Measurements from ENCODE around the gene RRM2.

Gene RRM2

GRCh38 chr2:10122500-10123280 is at the start of gene RRM2:
TSS of gene RRM2 (plus strand) at chr2:10122739. CDS start at chr2:10122799, 60 bp downstream.
- DNase-seq, result peak; percentile 91

GRCh38 chr2:10073706-10074105 is 48.8 kb upstream of the RRM2 start:
- DNase-seq, result no peak

GRCh38 chr2:10075101-10075500 is 47.4 kb upstream of the RRM2 start:
- no peak for DNase-seq

GRCh38 chr2:10075571-10076209 is 46.8 kb upstream of the RRM2 start:
- DNase-seq, result no peak

- DNase-seq, result no peak
Observed at GRCh38 chr2:10076511-10076910, 46.0 kb upstream of the RRM2 start.

GRCh38 chr2:10076988-10077527 is 45.5 kb upstream of the RRM2 start:
- no peak for DNase-seq

- DNase-seq, result no peak
Observed at GRCh38 chr2:10078001-10078400, 44.5 kb upstream of the RRM2 start.

GRCh38 chr2:10078704-10079265 is 43.8 kb upstream of the RRM2 start:
- DNase-seq, result no peak

GRCh38 chr2:10079266-10079869 is 43.2 kb upstream of the RRM2 start:
- DNase-seq, result no peak

- DNase-seq, result no peak
Observed at GRCh38 chr2:10079870-10080535, 42.5 kb upstream of the RRM2 start, which contains the start of gene CYS1. TSS of gene CYS1 (minus strand) at chr2:10080411. CDS start at chr2:10080223, 188 bp downstream.

GRCh38 chr2:10080536-10081304 is 41.8 kb upstream of the RRM2 start:
- peak; percentile 3 for DNase-seq

GRCh38 chr2:10083046-10083445 is 39.5 kb upstream of the RRM2 start:
- no peak for DNase-seq

GRCh38 chr2:10083692-10084211 is 38.8 kb upstream of the RRM2 start:
- DNase-seq, result no peak

GRCh38 chr2:10084223-10084865 is 38.2 kb upstream of the RRM2 start:
- no peak for DNase-seq

- DNase-seq, result no peak
Observed at GRCh38 chr2:10085043-10085667, 37.4 kb upstream of the RRM2 start.

- DNase-seq, result no peak
Observed at GRCh38 chr2:10085668-10086059, 36.9 kb upstream of the RRM2 start.

GRCh38 chr2:10086950-10087349 is 35.6 kb upstream of the RRM2 start:
- no peak for DNase-seq

- DNase-seq, result no peak
Observed at GRCh38 chr2:10087360-10087759, 35.2 kb upstream of the RRM2 start.

GRCh38 chr2:10089565-10090190 is 32.9 kb upstream of the RRM2 start:
- no peak for DNase-seq

GRCh38 chr2:10091182-10091888 is 31.2 kb upstream of the RRM2 start:
- DNase-seq, result no peak
